HK-2 (cell line): ENCODE data around the gene CDC123.
A peak's percentile ranks its signal among the peaks of the same experiment; 100 is the strongest.
"Not testable (repeated sequence)": the region's sequence is repeated elsewhere in the genome, so short reads cannot be mapped to it uniquely, and the experiment has no call there.

ENCODE experiments used
- DNase-seq: peaks from one replicate; pipeline ENCODE4 v3.0.0-alpha.2; 2018; ENCODE audit not compliant: unreplicated experiment

The CDC123 gene

GRCh38 chr10:12195603-12196506, at the start of gene CDC123, which contains the start of gene NUDT5:
Gene CDC123 (plus strand): TSS chr10:12196188. CDS start chr10:12196246, 58 bp downstream.
Gene NUDT5 (minus strand): TSS chr10:12195891. CDS start chr10:12186291, 9,600 bp downstream.
- peak; percentile 83 for DNase-seq

- no peak for DNase-seq
Observed at GRCh38 chr10:12150163-12150562, 45.8 kb upstream of the CDC123 start.

GRCh38 chr10:12154516-12154915, 41.5 kb upstream of the CDC123 start:
- no peak for DNase-seq

- no peak for DNase-seq
Observed at GRCh38 chr10:12156367-12157123, 39.4 kb upstream of the CDC123 start.

GRCh38 chr10:12158111-12158510, 37.9 kb upstream of the CDC123 start:
- no peak for DNase-seq

GRCh38 chr10:12160664-12161063, 35.3 kb upstream of the CDC123 start:
- no peak for DNase-seq

GRCh38 chr10:12162927-12163326, 33.1 kb upstream of the CDC123 start:
- no peak for DNase-seq

- DNase-seq: no peak
Observed at GRCh38 chr10:12164085-12164484, 31.9 kb upstream of the CDC123 start.

- DNase-seq: no peak
Observed at GRCh38 chr10:12165036-12165435, 31.0 kb upstream of the CDC123 start.

- DNase-seq: no peak
Observed at GRCh38 chr10:12165999-12166775, 29.8 kb upstream of the CDC123 start.

GRCh38 chr10:12171512-12171911, 24.5 kb upstream of the CDC123 start:
- DNase-seq: not testable (repeated sequence)

- DNase-seq: peak; percentile 44
Observed at GRCh38 chr10:12177642-12178041, 18.3 kb upstream of the CDC123 start.

- no peak for DNase-seq
Observed at GRCh38 chr10:12179606-12180170, 16.3 kb upstream of the CDC123 start.

- DNase-seq: no peak
Observed at GRCh38 chr10:12180221-12180974, 15.6 kb upstream of the CDC123 start.

- DNase-seq: no peak
Observed at GRCh38 chr10:12181065-12181775, 14.8 kb upstream of the CDC123 start.

GRCh38 chr10:12184165-12184564, 11.8 kb upstream of the CDC123 start:
- no peak for DNase-seq

GRCh38 chr10:12186323-12186722, 9.7 kb upstream of the CDC123 start:
- DNase-seq: no peak

GRCh38 chr10:12187321-12187905, 8.6 kb upstream of the CDC123 start:
- DNase-seq: no peak

- DNase-seq: no peak
Observed at GRCh38 chr10:12188656-12189055, 7.3 kb upstream of the CDC123 start.

GRCh38 chr10:12189426-12189825, 6.6 kb upstream of the CDC123 start:
- no peak for DNase-seq
